HepG2 (cell line): ENCODE measurements around the gene CTSA. TPM values are rescaled to one million over a fixed set of nuclear protein-coding genes. Genes with fewer than 3 reads are reported as not detected.

Source experiments
- FOSL2 ChIP-seq: sonication (generic); formaldehyde crosslinking; IDR thresholded peaks from 2 replicates; pipeline ENCODE4 v1.4.0; 2020; ENCODE audit warnings: missing genetic modification reagents
- FOXK2 ChIP-seq: fragments of 450-650 bp; IDR thresholded peaks from 2 replicates; pipeline ENCODE4 v1.6.1; 2016
- GATA4 ChIP-seq: sonication (generic); IDR thresholded peaks from 2 replicates; pipeline ENCODE4 v1.6.1; 2016; ENCODE audit warnings: antibody characterized with exemption, low read depth, borderline replicate concordance
- GZF1 ChIP-seq: sonication (generic); formaldehyde crosslinking; IDR thresholded peaks from 2 replicates; pipeline ENCODE4 v1.5.1; 2020; ENCODE audit warnings: mild to moderate bottlenecking, missing genetic modification reagents
- HMG20B ChIP-seq: conservative IDR thresholded peaks from 2 replicates; pipeline ENCODE4 v1.6.1; 2016; ENCODE audit warnings: missing genetic modification reagents, missing compliant biosample characterization
- HOXA3 ChIP-seq: sonication (generic); formaldehyde crosslinking; IDR thresholded peaks from 2 replicates; pipeline ENCODE4 v1.5.0; 2020; ENCODE audit warnings: missing genetic modification reagents
- HOXA5 ChIP-seq: sonication (generic); formaldehyde crosslinking; IDR thresholded peaks from 2 replicates; pipeline ENCODE4 v1.4.0; 2020; ENCODE audit warnings: missing genetic modification reagents
- IRF2 ChIP-seq: IDR thresholded peaks from 2 replicates; pipeline ENCODE4 v1.6.1; 2018; ENCODE audit warnings: missing genetic modification reagents, missing compliant biosample characterization
- KDM6A ChIP-seq: IDR thresholded peaks from 2 replicates; pipeline ENCODE4 v1.6.1; 2016; ENCODE audit warnings: low read depth
- RARA ChIP-seq: IDR thresholded peaks from 2 replicates; pipeline ENCODE4 v1.6.1; 2016; ENCODE audit warnings: missing genetic modification reagents, missing compliant biosample characterization
- SMC3 ChIP-seq: IDR thresholded peaks from 2 replicates; pipeline ENCODE4 v1.6.1; 2011; ENCODE audit warnings: low read length, improper control_type of control experiment
- TCF7L2 ChIP-seq: IDR thresholded peaks from 2 replicates; pipeline ENCODE4 v1.6.1; 2011; ENCODE audit warnings: mild to moderate bottlenecking, low read depth, low read length, moderate library complexity
- TEAD3 ChIP-seq: optimal IDR thresholded peaks from 2 replicates; pipeline ENCODE3; 2016; ENCODE audit warnings: borderline replicate concordance
- ZEB1 ChIP-seq: IDR thresholded peaks from 2 replicates; pipeline ENCODE4 v1.6.1; 2012; ENCODE audit warnings: mild to moderate bottlenecking, low read depth, inconsistent platforms; ENCODE audit not compliant: insufficient replicate concordance
- ZFP1 ChIP-seq: IDR thresholded peaks from 2 replicates; pipeline ENCODE4 v1.6.1; 2016
- ZMYM2 ChIP-seq: sonication (generic); formaldehyde crosslinking; IDR thresholded peaks from 2 replicates; pipeline ENCODE4 v1.8.0; 2022; ENCODE audit warnings: mild to moderate bottlenecking, missing genetic modification reagents
- ZMYM4 ChIP-seq: sonication (generic); formaldehyde crosslinking; IDR thresholded peaks from 2 replicates; pipeline ENCODE4 v1.8.1; 2023; ENCODE audit warnings: mild to moderate bottlenecking, missing genetic modification reagents
- ZNF335 ChIP-seq: sonication (generic); formaldehyde crosslinking; IDR thresholded peaks from 2 replicates; pipeline ENCODE4 v1.4.0; 2020; ENCODE audit warnings: missing genetic modification reagents
- ZNF614 ChIP-seq: IDR thresholded peaks from 2 replicates; pipeline ENCODE4 v1.6.1; 2018; ENCODE audit warnings: missing biosample characterization, missing genetic modification reagents, inconsistent platforms, borderline replicate concordance
- ZSCAN21 ChIP-seq: sonication (generic); formaldehyde crosslinking; IDR thresholded peaks from 2 replicates; pipeline ENCODE4 v1.8.0; 2022; ENCODE audit warnings: mild to moderate bottlenecking, missing genetic modification reagents, moderate library complexity, borderline replicate concordance
- polyA plus RNA-seq, 8 experiments: library from polyadenylated mRNA; depleted of rRNA in 3 of 8; stranded (reverse) in 7 of 8; unstranded in 1 of 8; fragments of >200 nt; fragmentation: Illumina TruSeq in 4 of 8; extraction: Trizol in 4 of 8; gene quantifications; 2 replicates each; pipeline versions ENCODE4 v1.2.1 to v1.2.3, GENCODE V29; 2011 to 2016; ENCODE audit warnings: low read depth in 4 of 8, missing spikeins in 1 of 8, mixed read lengths in 1 of 8; ENCODE audit not compliant: insufficient read depth in 1 of 8
- total RNA-seq, 5 experiments: library from RNA; depleted of rRNA; stranded (reverse); fragments of >200 nt; fragmentation: Illumina TruSeq; extraction: Trizol; gene quantifications; 2 replicates each; pipeline ENCODE4 v1.2.3, GENCODE V29; 2016; ENCODE audit warnings: low read depth in 1 of 5
- TF ChIP-seq, protein P1 (sequence below): sonication (generic); formaldehyde crosslinking; IDR thresholded peaks from 2 replicates; pipeline ENCODE4 v1.9.0; 2021; ENCODE audit warnings: missing genetic modification reagents, mild to moderate bottlenecking, borderline replicate concordance
- TF ChIP-seq, protein P2 (sequence below): sonication (generic); formaldehyde crosslinking; IDR thresholded peaks from 2 replicates; pipeline ENCODE4 v1.5.0; 2020; ENCODE audit warnings: missing genetic modification reagents
- TF ChIP-seq, protein P3 (sequence below): IDR thresholded peaks from 2 replicates; pipeline ENCODE4 v1.6.1; 2016; ENCODE audit warnings: mild to moderate bottlenecking, missing biosample characterization, missing genetic modification reagents
- TF ChIP-seq, protein P4 (sequence below): IDR thresholded peaks from 2 replicates; pipeline ENCODE4 v1.6.1; 2016; ENCODE audit warnings: low read depth, borderline replicate concordance
- TF ChIP-seq, protein P5 (sequence below): sonication (generic); formaldehyde crosslinking; IDR thresholded peaks from 2 replicates; pipeline ENCODE4 v1.4.0; 2020; ENCODE audit warnings: low read depth, mild to moderate bottlenecking, missing genetic modification reagents

CTSA gene
- total and polyA plus RNA-seq, 2 of the 13 experiments (the other 11 are each of a cell fraction or from before 2014, with no cell fraction given), result 202 to 231 TPM

DNA sequence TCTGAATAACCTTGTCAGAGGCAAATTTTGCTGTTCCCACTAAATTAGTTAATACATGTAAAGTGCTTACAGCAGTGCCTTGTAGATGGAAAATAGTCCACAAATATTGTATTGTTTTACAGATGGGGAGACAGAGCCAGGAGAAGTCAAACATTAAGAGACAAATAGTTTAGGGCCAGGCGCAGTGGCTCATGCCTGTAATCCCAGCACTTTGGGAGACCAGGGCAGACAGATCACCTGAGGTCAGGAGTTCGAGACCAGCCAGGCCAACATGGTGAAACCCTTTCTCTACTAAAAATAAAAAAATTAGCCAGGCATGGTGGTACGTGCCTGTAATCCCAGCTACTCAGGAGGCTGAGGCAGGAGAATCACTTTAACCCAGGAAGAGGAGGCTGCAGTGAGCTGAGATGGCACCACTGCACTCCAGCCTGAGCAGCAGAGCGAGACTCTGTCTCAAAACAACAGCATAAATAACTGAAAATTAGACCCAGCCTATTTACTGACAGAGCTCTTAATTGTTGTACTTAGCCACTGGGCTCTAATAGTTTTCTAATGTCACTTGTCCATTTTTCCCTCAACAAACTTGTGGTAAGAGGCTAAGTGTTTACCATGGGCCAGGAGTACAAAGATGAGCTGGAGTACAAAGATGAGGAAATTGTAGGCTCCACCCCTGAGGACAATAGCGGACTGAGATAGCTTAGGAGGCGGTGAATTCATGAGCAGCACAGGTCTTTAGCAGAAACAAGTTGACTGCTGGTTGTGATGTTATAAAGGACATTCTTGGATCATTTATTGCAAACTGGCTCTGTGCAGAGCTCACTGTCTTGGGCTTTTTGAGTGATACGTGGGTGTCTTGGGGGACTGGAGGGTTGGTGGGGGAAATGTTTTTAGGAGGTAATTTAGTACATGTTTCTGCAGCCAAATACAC is 27.3 kb upstream of the CTSA start (continued):
- TF ChIP-seq TEAD3 (peak; percentile 82), IRF2 (peak; percentile 39; the same call in 1 of the 2 replicates), ZMYM2 (peak; percentile 88), GATA4 (no peak; the same call in 1 of the 2 replicates), ZNF614 (CRISPR knock-in tag) (peak; percentile 48; the same call in 1 of the 2 replicates), GZF1 (CRISPR knock-in tag) (peak; percentile 22; the same call in 1 of the 2 replicates), FOSL2 (CRISPR knock-in tag) (peak; percentile 33; the same call in 1 of the 2 replicates), ZFP1 (CRISPR knock-in tag) (no peak), HMG20B (0 out of 2 replicates have a peak, but pooled peaks have one; percentile 50), SMC3 (peak; percentile 33; the same call in 1 of the 2 replicates), RARA (CRISPR knock-in tag) (peak; percentile 61), ZNF335 (CRISPR knock-in tag) (no peak), TCF7L2 (no peak), KDM6A (CRISPR knock-in tag) (peak; percentile 85), HOXA3 (peak; percentile 56; the same call in 1 of the 2 replicates), FOXK2 (peak; percentile 85), ZEB1 (peak; percentile 19), ZMYM4 (CRISPR knock-in tag) (peak; percentile 35; the same call in 1 of the 2 replicates), ZSCAN21 (peak; percentile 56; the same call in 1 of the 2 replicates), HOXA5 (CRISPR knock-in tag) (no peak)
- TF ChIP-seq, protein P1, sequence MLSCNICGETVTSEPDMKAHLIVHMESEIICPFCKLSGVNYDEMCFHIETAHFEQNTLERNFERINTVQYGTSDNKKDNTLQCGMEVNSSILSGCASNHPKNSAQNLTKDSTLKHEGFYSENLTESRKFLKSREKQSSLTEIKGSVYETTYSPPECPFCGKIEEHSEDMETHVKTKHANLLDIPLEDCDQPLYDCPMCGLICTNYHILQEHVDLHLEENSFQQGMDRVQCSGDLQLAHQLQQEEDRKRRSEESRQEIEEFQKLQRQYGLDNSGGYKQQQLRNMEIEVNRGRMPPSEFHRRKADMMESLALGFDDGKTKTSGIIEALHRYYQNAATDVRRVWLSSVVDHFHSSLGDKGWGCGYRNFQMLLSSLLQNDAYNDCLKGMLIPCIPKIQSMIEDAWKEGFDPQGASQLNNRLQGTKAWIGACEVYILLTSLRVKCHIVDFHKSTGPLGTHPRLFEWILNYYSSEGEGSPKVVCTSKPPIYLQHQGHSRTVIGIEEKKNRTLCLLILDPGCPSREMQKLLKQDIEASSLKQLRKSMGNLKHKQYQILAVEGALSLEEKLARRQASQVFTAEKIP (CRISPR knock-in tag), result no peak
- TF ChIP-seq, protein P2, sequence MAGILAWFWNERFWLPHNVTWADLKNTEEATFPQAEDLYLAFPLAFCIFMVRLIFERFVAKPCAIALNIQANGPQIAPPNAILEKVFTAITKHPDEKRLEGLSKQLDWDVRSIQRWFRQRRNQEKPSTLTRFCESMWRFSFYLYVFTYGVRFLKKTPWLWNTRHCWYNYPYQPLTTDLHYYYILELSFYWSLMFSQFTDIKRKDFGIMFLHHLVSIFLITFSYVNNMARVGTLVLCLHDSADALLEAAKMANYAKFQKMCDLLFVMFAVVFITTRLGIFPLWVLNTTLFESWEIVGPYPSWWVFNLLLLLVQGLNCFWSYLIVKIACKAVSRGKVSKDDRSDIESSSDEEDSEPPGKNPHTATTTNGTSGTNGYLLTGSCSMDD, result no peak
- TF ChIP-seq, protein P3, sequence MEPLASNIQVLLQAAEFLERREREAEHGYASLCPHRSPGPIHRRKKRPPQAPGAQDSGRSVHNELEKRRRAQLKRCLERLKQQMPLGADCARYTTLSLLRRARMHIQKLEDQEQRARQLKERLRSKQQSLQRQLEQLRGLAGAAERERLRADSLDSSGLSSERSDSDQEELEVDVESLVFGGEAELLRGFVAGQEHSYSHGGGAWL (CRISPR knock-in tag), result no peak
- TF ChIP-seq, protein P4, sequence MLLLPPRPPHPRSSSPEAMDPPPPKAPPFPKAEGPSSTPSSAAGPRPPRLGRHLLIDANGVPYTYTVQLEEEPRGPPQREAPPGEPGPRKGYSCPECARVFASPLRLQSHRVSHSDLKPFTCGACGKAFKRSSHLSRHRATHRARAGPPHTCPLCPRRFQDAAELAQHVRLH (CRISPR knock-in tag), result 0 out of 2 replicates have a peak, but pooled peaks have one; percentile 33
- TF ChIP-seq, protein P5, sequence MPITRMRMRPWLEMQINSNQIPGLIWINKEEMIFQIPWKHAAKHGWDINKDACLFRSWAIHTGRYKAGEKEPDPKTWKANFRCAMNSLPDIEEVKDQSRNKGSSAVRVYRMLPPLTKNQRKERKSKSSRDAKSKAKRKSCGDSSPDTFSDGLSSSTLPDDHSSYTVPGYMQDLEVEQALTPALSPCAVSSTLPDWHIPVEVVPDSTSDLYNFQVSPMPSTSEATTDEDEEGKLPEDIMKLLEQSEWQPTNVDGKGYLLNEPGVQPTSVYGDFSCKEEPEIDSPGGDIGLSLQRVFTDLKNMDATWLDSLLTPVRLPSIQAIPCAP (CRISPR knock-in tag), result no peak
